ENCODE measurements around the gene KIAA1671.

The KIAA1671 gene

DNA sequence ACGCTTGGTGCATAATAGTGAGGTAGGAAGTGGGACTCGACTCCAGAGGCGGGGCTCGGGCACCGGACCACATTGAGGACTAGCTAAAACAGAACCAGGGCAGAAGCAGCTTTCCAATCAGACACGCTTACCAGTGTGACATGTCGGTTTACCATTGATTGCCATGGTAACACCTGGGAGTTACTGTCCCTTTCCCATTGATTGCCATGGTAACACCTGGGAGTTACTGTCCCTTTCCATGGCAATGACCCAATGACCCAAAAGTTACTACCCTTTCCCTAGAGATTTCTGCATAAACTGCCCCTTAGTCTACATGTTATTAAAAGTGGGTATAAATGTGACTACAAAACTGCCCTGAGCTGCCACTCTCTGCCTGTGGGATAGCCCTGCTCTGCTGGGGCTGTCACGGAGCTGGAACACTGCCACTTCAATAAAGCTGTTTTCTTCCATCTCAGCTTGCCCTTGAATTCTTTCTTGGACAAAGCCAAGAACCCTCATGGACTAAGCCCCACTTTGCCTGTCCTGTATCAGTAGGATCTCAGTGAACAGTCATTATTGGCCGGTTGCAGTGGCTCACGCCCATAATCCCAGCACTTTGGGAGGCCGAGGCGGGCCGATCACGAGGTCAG lies 169.7 kb downstream of the KIAA1671 start:
- no peak for DNase-seq

DNA sequence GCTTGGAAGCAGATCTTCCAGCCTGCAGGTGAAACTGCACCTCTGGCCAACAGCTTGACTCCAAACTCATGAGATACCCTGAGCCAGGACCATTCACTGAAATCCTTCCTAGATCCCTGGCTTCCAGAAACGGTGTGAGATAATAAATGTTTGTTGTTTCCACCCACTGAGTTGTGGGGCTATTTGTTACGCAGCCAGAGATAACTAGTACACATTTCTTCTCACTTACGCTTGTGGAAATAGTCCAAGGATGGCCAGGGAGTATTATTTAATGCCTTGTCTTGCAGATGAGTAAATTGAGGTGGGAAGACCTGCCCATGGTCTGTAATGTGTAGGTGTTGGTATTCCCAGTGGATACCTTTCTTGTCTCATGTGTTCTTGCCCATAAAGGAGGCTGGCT lies 171.2 kb downstream of the KIAA1671 start:
- no peak for DNase-seq

DNA sequence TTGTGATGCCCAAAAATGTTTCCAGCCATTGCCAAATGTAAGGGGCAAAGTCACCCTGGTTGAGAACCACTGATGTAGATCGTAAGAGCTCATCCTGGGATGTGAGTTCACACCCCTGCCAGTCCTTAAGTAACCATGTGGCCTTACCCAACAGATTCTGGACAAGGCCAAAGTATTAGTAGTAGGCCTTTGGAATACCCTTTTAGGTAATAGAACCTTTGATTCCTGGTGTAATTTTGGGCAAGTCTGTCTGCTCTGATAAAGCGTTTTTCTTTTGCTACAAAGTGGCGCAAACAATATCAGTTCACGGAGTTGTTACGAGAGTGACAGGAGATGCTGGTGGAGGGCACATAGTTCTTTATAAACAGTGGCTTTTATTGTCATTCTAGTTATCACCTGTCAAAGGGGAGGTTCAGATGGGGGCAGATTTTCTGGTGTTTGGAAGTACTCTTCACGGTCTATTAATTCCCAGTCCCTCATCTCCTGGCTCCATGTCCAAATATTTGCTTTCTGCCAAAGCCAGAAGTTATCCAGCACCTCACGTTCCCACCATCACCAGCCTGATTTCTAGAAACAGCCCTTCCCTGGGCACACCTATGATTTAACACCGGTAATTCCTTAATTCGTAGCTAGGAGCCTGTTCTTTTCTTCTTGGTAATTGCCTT lies 173.3 kb downstream of the KIAA1671 start:
- peak; percentile 76 for DNase-seq

DNA sequence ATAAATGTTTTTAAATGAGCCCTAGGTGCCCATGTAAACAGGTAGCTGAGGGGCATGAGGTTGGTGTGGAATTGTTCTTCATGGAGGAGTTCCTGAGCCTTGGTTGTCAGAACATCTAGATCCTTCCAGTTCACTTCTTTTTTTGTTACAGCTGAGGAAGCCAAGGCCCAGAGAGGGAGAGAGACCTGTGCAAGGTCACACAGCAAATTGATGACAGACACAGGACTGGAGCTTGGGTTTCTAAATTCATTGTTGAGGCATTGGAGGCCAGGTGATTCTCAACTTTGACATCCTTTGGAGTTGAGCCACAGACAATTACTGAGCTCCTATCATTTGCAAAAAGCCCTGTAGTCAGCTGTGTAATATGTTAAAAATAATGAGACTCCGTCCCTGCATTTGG lies 174.0 kb downstream of the KIAA1671 start:
- DNase-seq = no peak

DNA sequence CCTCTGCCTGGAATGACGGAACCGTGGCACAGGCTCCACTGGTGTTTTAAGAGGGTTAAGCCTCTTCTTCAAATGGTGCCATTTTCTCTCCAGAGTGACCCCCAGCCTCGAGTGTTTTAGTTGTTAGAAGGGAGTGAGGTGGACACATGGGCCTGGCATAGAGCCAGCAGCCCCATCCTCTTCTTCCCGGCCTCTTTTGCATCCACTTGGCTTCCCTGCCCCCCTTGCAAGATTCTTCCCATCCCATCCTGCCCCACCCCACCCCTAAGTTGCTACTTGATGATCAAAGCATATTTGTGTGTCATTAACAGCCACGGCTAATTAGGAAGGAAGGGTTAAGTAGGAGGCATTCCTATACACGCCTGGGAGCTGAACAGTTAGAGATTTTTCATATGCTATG lies 174.8 kb downstream of the KIAA1671 start:
- no peak for DNase-seq

DNA sequence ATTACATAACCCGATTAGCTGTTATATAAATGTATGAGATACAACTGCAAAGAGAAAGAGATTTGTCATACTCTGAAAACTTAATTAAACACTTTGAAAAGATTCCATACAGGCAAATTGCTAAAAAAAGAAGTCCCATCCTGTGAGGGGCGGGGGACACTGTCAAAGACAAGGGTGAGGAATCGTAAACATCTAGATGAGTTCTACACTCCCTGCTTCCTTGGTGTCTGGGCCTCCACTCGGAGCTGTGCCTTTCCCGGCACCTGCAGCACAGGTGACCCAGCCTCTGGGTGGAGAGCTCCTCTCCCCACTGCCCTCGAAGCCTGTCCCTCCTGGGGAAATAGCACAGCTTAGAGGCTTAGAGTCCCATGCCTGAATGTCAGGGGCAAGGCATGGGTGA lies 177.9 kb downstream of the KIAA1671 start:
- DNase-seq = no peak

DNA sequence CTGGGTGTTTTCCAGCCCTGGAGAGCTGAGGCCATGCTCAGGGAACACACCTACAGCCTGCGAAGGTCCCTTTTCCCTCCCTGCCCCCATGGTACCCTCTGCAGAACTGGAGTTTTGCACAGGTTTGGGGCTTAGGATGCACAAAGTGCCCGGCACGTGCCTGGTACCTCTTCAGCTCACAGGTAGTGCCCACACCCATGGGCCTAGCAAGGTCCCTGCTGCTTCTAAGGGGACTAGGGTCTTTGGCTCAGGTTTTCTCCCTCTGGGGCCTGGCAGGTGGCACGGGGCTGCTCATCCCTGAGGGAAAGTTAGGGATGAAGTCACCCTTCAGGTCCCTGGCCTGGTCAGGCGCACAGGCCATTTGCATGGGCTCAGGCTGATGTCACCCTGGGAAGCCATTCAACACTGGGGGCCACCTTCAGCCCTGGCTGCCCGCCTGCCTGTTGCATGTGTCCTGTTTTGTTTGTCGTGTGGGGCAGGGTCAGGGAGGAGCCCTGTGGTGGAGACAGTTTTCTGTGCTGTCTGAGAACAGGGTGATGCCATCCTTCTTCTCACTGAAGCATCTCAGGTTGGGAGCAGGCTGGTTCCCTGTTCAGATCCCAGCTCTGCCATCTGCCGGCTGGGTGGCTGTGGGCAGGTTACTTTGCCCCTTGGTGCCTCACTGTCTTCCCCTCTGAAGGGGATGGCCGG lies 178.8 kb downstream of the KIAA1671 start:
- DNase-seq = peak; percentile 36

DNA sequence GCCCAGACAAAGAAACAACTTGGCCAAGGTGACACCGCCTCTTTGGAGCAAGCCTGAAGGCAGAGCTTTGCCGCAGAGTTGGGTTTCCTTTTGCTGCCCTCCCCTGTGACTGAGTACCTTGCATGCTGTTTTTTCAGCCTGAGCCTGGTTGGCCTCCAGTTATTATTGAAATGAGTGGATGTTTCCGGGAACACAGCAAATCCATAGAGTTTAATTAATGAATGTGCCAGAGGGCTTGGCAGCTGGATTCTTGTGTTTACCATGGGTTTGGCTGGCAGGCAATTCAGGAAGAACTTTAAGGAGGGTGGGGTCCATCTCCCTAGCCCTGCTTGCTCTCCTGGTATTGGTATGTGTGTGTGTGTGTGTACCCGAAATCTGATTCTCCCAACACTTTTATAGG lies 181.5 kb downstream of the KIAA1671 start:
- DNase-seq = peak; percentile 92

DNA sequence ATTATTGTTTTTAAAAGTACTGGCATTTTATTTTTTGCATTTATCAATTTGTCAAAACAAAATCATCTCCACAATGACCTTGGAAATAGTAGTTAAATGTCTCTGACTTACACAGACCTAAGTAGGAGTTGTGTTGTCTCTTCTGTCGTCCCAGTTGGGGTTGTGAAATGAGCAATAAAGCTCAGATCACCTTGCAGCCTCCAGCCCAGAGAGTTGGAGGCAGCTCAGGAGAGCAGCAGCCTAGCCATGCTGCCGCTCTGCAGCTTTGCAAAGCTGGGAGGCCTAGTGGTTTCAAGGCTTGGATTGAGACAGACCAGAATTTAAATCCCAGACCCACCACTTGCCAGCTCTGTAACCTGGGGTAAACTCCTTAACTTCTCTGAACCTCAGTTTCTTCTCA lies 181.9 kb downstream of the KIAA1671 start:
- no peak for DNase-seq

DNA sequence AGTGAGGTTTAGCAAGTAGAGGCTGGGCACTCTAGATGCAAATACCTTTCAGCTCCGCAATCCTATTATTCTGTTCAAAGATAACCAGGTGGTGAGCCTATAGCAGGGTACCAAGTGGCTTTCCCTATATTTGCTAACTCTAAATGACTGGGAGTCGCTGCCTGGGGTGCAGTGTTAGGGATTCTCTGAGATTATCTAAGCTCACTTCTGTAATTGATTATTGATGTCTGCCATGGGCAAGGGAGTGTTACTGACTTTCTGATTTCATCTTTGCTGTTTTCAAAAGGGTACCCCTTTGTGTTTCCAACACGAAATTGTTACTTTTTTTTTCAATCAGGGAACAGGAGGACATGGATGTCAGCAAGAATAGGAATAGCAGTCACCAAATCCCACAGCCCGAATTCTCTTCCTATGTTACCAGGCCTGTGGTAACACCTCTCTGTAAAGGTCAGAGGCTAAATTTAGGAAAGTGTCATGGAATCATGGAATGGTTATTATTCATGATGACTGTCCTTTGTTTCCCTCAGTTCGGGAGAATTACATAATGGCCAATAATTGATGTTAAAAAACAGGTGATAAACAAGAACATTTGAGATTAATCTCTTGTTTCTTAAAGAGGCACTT lies 184.5 kb downstream of the KIAA1671 start:
- DNase-seq = no peak

DNA sequence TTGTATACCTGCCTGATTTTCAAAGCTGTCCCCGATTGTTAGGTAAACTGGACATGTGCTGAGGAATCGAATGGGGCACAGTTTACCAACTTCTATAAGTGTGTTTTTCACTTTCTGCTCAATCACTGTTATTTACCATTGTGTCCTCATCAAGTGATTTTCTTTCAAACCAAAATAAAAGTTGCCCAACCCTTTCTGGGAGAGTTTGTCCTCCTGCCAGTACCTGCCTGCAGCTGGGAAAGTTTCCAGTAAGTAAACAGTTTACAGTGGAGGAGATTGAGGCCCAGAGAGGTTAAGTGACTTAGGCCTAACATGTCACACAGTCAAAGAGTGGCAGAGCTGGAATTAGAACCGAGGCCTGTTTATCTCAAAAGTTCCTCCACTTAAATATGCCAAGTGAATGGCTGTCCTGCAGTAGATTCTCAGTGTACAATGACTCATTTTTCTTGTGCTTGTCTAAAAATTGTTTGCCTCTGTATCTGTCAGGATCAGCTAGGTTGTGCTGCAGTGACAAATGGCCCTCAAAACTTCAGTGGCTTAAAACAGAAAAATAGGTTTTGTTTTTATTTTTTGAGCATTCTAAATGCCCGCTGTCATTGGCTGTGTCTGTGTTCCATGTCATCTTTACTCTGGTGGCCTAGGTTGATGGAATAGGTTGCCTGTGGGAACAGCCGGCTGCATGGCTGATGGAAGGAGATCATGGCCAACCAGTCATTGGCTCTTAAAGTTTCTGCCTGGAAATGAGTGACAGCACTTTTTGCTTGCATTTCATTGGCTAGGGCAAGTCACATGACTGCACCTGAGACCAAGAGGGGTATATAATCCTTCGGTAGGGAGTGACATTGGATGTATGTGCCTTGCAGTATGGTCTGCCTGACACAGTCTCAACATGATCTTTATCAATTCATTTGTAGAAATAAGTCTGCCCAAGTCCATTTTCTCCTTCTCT lies 185.3 kb downstream of the KIAA1671 start:
- no peak for DNase-seq

DNA sequence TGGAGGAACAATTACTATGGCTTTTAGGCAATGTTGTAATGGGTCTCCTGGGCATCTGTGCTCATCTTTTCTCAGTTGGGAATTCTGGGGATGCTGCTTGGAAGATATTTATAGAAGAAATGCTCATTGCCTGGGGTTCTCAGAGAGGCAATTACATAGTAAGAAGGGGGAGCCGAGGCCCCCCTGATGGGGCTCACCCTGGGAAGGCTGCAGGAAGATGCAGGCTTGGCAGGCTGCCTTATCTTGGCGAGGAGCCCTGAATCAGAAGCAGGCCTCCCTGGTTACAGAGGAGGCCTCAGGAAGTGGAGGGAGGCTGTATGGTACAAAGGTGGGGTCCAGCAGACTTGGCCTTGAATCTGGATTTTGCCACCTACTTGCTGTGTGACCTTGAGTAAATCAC lies 186.5 kb downstream of the KIAA1671 start:
- no peak for DNase-seq

DNA sequence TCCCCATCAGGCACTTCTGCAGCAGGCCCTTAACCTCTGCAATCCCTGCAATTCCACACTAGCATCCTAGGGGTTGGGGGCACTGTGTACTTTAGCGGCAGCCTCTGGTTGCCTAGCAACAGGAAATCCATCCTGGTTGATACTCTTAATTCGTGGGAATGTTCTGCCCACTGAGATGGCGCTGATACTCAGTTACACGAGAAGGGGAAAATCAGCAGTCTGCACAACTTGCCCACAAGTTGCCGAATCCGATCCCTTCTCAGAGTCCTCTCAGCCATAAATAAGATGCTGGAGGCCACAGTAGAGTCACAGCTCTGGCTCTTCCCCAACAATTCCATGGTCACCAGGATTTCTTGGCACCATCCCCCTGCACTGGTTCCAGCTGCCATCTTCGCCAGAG lies 189.6 kb downstream of the KIAA1671 start:
- no peak for DNase-seq

DNA sequence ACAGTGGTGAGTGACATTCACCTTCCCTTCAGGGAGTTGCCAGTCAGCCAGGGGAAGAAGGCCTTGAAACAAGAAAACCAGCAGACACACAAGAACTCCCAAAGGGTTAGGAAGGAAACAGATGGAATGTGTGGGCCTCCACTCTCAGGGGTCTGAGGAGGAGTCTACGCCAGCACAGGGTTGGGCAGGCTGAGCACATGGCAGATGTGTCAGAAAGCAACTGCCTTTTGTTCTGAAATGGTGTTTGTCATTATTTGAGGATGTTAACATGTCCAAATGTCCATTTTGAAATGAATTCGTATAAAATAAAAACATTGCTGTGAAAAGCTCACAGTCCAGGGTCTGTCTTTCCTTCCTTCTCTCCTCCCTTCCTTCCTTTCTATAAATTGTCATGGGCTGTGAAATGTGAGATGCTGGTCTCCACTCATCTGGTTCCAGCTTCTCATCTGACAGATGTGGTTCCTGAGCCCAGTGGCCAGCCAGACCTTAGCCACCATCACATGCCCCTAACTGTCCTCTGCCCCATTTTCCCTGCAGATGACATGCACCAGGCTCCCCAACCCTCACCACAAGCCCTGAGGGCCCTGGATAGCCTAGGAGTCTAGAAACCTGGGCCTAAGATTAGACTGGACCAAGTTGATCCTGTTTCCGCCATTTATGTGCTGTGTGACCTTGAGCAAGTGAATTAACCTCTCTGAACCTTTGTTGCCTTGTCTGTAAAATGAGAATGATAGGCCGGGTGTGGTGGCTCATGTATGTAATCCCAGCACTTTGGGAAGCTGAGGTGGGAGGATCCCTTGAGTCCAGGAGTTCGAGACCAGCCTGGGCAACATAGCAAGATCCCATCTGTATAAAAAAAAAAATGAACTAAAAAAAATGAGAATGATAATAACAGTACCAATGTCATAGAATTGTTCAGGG lies 190.9 kb downstream of the KIAA1671 start:
- DNase-seq = no peak

DNA sequence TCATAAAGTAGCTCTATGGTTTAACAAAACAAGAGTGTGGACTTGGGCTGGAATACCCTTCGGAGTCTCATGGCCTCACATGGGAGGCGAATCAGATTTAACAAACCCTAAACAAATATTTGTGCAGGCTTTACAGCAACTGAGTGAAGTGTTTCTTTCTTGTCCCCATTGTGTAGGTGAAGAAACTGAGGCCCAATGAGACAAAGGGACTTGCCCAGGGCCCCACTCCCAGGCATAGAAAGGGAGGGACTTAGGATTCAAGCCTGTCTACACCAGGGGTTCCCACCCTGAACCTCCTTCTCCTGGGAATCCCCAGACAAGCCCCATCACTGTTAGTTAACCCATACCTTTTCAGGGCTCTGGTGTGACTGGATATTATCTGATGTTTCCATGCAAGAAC lies 192.0 kb downstream of the KIAA1671 start:
- no peak for DNase-seq

DNA sequence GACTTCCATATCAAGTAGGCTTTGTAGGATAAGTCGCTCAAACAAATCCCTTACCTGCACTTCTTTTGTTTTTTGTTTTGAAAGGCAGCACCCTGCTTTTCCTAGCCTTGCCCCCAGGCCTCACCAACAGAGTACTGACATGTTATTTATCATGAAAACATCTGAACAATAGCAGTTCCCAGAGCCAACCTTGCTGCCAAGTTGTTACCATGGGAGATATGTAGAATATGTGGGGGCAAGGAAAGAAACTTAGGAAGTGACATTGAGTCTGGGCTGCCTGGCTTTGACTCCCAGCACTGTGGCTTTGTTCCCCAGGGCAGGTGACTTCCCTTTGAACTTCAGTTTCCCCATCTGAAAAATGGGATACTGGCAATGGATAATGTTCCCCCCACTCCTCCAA lies 193.8 kb downstream of the KIAA1671 start:
- no peak for DNase-seq

DNA sequence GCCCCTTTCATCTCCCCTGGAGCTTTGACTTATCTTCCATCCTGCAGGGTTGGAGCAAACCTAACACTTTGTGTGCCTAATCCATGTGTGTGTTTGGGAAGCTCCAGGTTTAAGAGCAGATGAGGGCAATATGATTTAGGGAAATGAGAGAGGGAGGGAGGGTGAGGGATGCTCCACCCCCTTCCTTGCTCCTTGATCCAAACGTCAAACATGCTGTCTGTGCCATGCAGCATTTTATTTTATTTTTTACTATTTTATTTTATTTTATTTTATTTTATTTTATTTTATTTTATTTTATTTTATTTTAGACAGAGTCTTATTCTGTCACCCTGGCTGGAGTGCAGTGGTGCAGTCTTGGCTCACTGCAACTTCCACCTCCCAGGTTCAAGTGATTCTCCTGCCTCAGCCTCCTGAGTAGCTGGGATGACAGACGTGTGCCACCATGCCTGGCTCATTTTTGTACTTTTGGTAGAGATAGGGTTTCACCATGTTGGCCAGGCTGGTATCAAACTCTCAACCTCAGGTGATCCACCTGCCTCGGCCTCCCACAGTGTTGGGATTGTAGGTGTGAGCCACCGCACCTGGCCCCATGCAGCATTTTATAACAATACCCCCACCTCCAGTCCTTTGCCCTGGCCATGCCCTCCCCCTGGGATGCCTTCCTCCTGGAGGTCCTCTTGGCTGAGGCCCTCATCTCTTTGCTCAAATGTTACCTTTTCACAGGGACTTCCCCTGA lies 194.6 kb downstream of the KIAA1671 start:
- no peak for DNase-seq

DNA sequence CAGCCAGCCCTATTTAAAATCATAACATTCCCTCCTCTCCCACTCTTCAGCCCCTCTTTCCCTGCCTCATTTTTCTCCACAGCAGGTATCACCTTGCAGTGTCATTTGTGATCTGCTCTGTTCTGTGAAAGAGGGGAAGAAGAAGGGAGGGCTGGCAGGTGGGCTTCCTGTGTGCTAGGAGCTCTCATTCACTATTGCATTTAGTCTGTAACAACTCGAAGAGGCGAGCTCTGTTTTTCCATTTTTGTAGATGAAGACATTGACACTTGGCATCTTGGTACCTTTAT lies 195.1 kb downstream of the KIAA1671 start:
- DNase-seq = no peak

DNA sequence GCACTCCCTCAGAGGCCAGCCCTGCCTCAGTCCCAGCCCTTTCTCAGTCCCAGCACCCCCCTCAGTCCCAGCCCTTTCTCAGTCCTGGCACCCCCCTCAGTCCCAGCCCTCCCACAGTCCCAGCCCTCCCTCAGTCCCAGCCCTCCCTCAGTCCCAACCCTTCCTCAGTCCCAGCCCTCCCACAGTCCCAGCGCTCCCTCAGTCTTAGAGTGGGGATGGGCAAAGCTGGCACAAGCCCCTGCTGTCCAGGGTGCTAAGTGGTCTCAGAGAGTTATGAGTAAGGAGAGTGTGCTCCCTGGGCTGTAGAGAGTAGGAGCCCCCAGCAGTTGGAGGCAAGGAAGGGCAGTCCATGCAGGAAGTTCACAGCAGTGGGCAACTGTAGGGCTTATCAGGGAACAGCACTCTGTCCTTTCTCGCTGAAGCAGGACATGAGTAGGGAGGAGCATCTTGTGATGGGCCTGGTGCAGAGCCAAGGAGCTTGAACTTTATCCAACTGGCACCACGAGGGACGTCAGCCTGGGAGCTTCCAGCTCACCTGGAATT lies 195.7 kb downstream of the KIAA1671 start:
- DNase-seq = no peak

DNA sequence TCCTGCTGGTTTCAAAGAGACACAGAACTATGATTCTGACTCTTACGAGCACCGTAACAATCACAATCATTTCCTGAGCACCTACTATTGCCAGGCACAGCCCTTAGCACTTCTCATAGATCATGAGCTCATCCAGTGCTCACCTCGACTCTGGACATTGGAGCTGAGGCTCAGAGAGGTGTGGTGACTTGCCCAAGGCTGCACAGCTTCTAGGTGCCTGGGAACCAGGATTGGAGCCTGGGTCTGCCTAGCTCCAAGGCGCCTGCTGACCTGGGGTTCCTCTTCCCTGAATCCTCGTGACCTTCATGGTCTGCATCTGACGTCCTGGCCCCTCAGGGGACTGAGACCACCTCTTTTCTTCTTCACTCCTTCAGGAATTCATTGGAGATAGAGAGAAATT lies 196.5 kb downstream of the KIAA1671 start:
- no peak for DNase-seq
